ENCODE measurements around the gene SFMBT2. TPM values are rescaled to one million over a fixed set of nuclear protein-coding genes. Genes with fewer than 3 reads are reported as not detected.

SFMBT2 gene
- total RNA-seq, 1 experiment from 2014 or later: 1.3 TPM

GRCh38 chr10:7449063-7449695 is 38.3 kb upstream of the SFMBT2 start:
- ATAC-seq (no peak), DNase-seq (ENCODE audit: low read depth, low spot score) (no peak)
- no peaks in the 10 kb centered on the region; the same call in 1 of the 2 replicates for H3K9me3 ChIP-seq (ENCODE audit: control insufficient read depth, insufficient read depth, low read depth, low read length)
- no peak overlapping the region for H3K4me3 ChIP-seq (ENCODE audit: low read depth in 2 of 2, low read length in 2 of 2)
- H3K4me1 ChIP-seq (ENCODE audit: control insufficient read depth, insufficient read depth, low read length): no peaks in the 10 kb centered on the region
- TF ChIP-seq SIN3A (IDR thresholded peaks at IDR 0.05; ENCODE audit: borderline replicate concordance, insufficient read depth, low read depth, low read length) (no peak), POLR2AphosphoS5 (IDR thresholded peaks at IDR 0.05; ENCODE audit: low read depth, low read length) (no peak), CTCF (IDR thresholded peaks at IDR 0.05) (no peak), TCF7L2 (IDR thresholded peaks at IDR 0.05; ENCODE audit: low read depth, low read length) (no peak), REST (IDR thresholded peaks at IDR 0.05; ENCODE audit: insufficient read depth in 1 of 2, low read depth in 2 of 2, low read length in 1 of 2) (no peak)
- H3K27me3 ChIP-seq (ENCODE audit: control insufficient read depth, insufficient read depth, low read length): no peaks in the 10 kb centered on the region
- ChIA-PET CTCF (no interaction called here), POLR2A (no interaction called here)
- no TSS peak for BruUV-seq (replicated peaks)
- intact Hi-C loops (cut with micrococcal nuclease; ENCODE audit: unreplicated experiment) (no loop called here), in situ Hi-C loops (cut with HindIII; ENCODE audit: low pct_unique_long_range_greater_than_20kb, low sequenced_read_pairs) (no loop called here)
- no peak overlapping the region for H3K27ac ChIP-seq (ENCODE audit: low read length)
- no peaks in the 10 kb centered on the region for H3K36me3 ChIP-seq (ENCODE audit: control insufficient read depth, insufficient read depth, low read length)

GRCh38 chr10:7445474-7446185 is 34.8 kb upstream of the SFMBT2 start:
- no peak overlapping the region for H3K4me3 ChIP-seq (ENCODE audit: low read depth in 2 of 2, low read length in 2 of 2)
- DNase-seq (ENCODE audit: low read depth, low spot score) (no peak), ATAC-seq (no peak)
- intact Hi-C loops (cut with micrococcal nuclease; ENCODE audit: unreplicated experiment) (no loop called here), in situ Hi-C loops (cut with HindIII; ENCODE audit: low pct_unique_long_range_greater_than_20kb, low sequenced_read_pairs) (no loop called here)
- no peaks in the 10 kb centered on the region for H3K36me3 ChIP-seq (ENCODE audit: control insufficient read depth, insufficient read depth, low read length)
- H3K4me1 ChIP-seq (ENCODE audit: control insufficient read depth, insufficient read depth, low read length): no peaks in the 10 kb centered on the region
- no peak overlapping the region for H3K27ac ChIP-seq (ENCODE audit: low read length)
- no peaks in the 10 kb centered on the region for H3K27me3 ChIP-seq (ENCODE audit: control insufficient read depth, insufficient read depth, low read length)
- TF ChIP-seq CTCF (IDR thresholded peaks at IDR 0.05): no peak
- no peak for TF ChIP-seq POLR2AphosphoS5 (IDR thresholded peaks at IDR 0.05; ENCODE audit: low read depth, low read length)
- TF ChIP-seq SIN3A (IDR thresholded peaks at IDR 0.05; ENCODE audit: borderline replicate concordance, insufficient read depth, low read depth, low read length): no peak
- TF ChIP-seq TCF7L2 (IDR thresholded peaks at IDR 0.05; ENCODE audit: low read depth, low read length): no peak
- no peak for TF ChIP-seq REST (IDR thresholded peaks at IDR 0.05; ENCODE audit: insufficient read depth in 1 of 2, low read depth in 2 of 2, low read length in 1 of 2)
- CTCF ChIA-PET: no interaction called here
- no peaks in the 10 kb centered on the region; the same call in 1 of the 2 replicates for H3K9me3 ChIP-seq (ENCODE audit: control insufficient read depth, insufficient read depth, low read depth, low read length)
- no TSS peak for BruUV-seq (replicated peaks)
- POLR2A ChIA-PET: no interaction called here

All from Panc1 (cell line).